ENCODE data around the gene TMUB1.
A peak's percentile ranks its signal among the peaks of the same experiment; 100 is the strongest.

TMUB1 gene

GRCh38 chr7:151101621-151102396, 18.5 kb upstream of the TMUB1 start:
- no peak for DNase-seq (ENCODE audit: low read depth)

GRCh38 chr7:151100921-151101320, 17.6 kb upstream of the TMUB1 start:
- no peak for DNase-seq (ENCODE audit: low read depth)

GRCh38 chr7:151099486-151100211, 16.4 kb upstream of the TMUB1 start:
- no peak for DNase-seq (ENCODE audit: low read depth)

GRCh38 chr7:151095828-151096475, 12.7 kb upstream of the TMUB1 start:
- no peak for DNase-seq (ENCODE audit: low read depth)

- no peak for DNase-seq (ENCODE audit: low read depth)
Observed at GRCh38 chr7:151095123-151095797, 12.0 kb upstream of the TMUB1 start.

GRCh38 chr7:151094675-151095074, 11.4 kb upstream of the TMUB1 start:
- no peak for DNase-seq (ENCODE audit: low read depth)

GRCh38 chr7:151093748-151094147, 10.5 kb upstream of the TMUB1 start:
- DNase-seq (ENCODE audit: low read depth): no peak

GRCh38 chr7:151091988-151092387, 8.7 kb upstream of the TMUB1 start:
- no peak for DNase-seq (ENCODE audit: low read depth)

GRCh38 chr7:151091431-151091830, 8.1 kb upstream of the TMUB1 start:
- no peak for DNase-seq (ENCODE audit: low read depth)

GRCh38 chr7:151091003-151091402, 7.7 kb upstream of the TMUB1 start:
- no peak for DNase-seq (ENCODE audit: low read depth)

GRCh38 chr7:151089893-151090730, 6.8 kb upstream of the TMUB1 start:
- no peak for DNase-seq (ENCODE audit: low read depth)

GRCh38 chr7:151088856-151089699, 5.8 kb upstream of the TMUB1 start:
- DNase-seq (ENCODE audit: low read depth): peak; percentile 49

GRCh38 chr7:151088019-151088855, 4.9 kb upstream of the TMUB1 start:
- DNase-seq (ENCODE audit: low read depth): no peak

GRCh38 chr7:151087245-151088018, 4.1 kb upstream of the TMUB1 start:
- peak; percentile 53 for DNase-seq (ENCODE audit: low read depth)

GRCh38 chr7:151086802-151087244, 3.5 kb upstream of the TMUB1 start:
- DNase-seq (ENCODE audit: low read depth): no peak

- DNase-seq (ENCODE audit: low read depth): peak; percentile 58
Observed at GRCh38 chr7:151085691-151086620, 2.7 kb upstream of the TMUB1 start, which contains the start of gene AGAP3. Gene AGAP3 (plus strand): TSS chr7:151086475. CDS start chr7:151086742, 267 bp downstream.

GRCh38 chr7:151085329-151085690, 2.0 kb upstream of the TMUB1 start:
- no peak for DNase-seq (ENCODE audit: low read depth)

GRCh38 chr7:151083824-151084160, 499 bp upstream of the TMUB1 start:
- no peak for DNase-seq (ENCODE audit: low read depth)

All from amniotic epithelial cell (primary cell).